ES-I3 (cell line): Measurements from ENCODE around the gene CD3D.

Experiments
- H3K36me3 ChIP-seq: 2 replicates; pipeline ENCODE4 v1.6.1; 2013; ENCODE audit warnings: mild to moderate bottlenecking, low read length, control low read depth, moderate library complexity; ENCODE audit not compliant: insufficient read depth
- H3K4me1 ChIP-seq: 2 replicates; pipeline ENCODE4 v1.6.1; 2013; ENCODE audit warnings: mild to moderate bottlenecking, control low read depth, low read length; ENCODE audit not compliant: insufficient read depth
- H3K9ac ChIP-seq: 2 replicates; pipeline ENCODE4 v1.6.1; 2013; ENCODE audit warnings: low read depth, mild to moderate bottlenecking, low read length, moderate library complexity
- H3K9me3 ChIP-seq: 2 replicates; pipeline ENCODE4 v1.6.1; 2013; ENCODE audit warnings: mild to moderate bottlenecking, low read length, moderate library complexity; ENCODE audit not compliant: control insufficient read depth, insufficient read depth

Gene CD3D

DNA sequence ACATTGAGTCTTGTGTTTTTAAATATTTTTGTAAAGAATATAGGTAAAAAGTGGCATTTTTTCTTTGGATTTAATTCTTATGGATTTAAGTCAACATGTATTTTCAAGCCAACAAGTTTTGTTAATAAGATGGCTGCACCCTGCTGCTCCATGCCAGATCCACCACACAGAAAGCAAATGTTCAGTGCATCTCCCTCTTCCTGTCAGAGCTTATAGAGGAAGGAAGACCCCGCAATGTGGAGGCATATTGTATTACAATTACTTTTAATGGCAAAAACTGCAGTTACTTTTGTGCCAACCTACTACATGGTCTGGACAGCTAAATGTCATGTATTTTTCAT, 38.3 kb downstream of the CD3D start:
- Histone ChIP-seq H3K9ac (no peak overlapping the region), H3K36me3 (no peaks in the 10 kb centered on the region), H3K9me3 (no peaks in the 10 kb centered on the region), H3K4me1 (peaks cover 6% of the 10 kb centered on the region; the same call in 1 of the 2 replicates)

DNA sequence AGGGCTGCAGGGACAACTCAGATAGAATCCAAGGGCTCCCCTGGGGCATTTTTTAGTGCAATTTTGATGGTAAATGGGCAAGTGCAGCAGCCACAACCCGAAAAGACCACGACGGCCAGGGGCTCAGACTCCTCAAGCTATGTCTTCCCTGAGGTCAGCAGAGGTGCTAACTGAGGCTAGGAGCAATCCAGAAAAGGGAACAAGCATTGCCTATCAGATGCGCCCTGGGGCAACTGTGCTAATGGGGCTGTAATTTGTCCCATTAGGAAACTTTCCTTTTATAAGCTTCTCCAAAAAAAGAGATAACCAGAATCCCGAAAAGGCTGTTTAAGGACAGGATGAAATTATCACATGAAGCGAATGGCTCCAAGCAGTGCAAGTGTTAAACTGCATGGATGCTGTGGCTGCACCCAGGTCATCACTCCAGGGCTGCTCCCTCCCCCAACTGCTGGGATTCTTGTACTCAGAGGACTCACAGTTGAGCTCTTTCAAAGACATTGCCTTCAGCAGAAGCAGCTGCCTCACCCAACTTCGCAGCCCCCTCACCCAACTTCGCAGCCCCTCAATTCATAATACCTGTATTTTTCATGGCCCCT, 40.8 kb downstream of the CD3D start:
- no peaks in the 10 kb centered on the region for H3K9me3 ChIP-seq
- peaks cover 6% of the 10 kb centered on the region; the same call in 1 of the 2 replicates for H3K4me1 ChIP-seq
- no peak overlapping the region for H3K9ac ChIP-seq

DNA sequence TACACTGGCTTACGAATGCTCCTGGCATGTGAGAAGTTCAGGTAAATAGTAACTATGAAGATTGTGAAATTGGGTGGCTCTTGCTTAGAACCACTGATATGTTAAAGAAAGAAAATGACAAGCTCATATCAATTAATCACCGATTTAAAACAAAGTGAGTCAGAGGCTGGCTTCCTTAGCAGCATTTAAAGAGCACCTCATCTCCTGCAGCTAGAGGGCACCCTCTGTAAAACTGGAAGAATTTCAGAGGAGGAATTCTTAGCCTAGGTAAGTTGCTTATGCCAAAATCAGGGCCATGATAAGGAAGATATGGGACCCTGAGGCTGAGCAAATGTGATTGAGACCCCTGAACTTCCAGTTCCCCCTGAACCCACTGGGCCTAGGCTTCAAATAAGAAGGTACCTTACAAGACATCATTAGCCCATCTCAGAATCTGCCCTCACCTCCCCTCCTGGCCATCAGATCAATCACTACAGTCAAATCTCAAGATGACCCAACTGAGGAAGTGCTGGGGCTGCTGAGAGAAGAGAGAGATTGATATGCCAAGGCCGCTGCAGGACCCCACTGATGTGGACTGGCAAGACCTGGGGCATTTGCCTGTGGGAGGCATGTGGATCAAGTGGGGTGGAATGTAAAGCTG, 46.6 kb downstream of the CD3D start:
- Histone ChIP-seq H3K4me1 (peaks cover 4% of the 10 kb centered on the region; the same call in 1 of the 2 replicates), H3K9ac (no peak overlapping the region), H3K9me3 (no peaks in the 10 kb centered on the region), H3K36me3 (no peaks in the 10 kb centered on the region)

More for the DNA sequence above, 40.8 kb downstream of the CD3D start:
- H3K36me3 ChIP-seq: no peaks in the 10 kb centered on the region

DNA sequence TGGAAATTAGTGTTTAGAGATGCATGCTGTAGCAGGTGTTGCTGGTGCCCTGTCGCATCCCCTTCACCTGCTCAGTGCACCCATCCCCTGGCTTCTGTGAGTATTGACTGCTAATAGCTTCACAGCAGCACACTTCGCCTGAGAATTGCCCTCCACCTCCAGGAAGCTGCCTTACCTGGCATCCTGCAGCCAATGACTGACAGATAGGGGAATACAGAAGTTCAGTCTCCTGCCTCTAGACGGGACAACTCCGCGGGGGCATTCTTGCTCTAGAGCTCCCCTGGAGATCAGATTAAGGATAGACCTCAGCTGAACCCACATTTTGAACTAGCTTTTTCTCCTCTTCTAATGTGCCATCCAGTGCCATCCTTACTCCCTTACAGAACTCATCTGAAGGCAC, 47.3 kb downstream of the CD3D start:
- H3K4me1 ChIP-seq: peaks cover 4% of the 10 kb centered on the region; the same call in 1 of the 2 replicates
- H3K9ac ChIP-seq: no peak overlapping the region
- no peaks in the 10 kb centered on the region for H3K9me3 ChIP-seq
- no peaks in the 10 kb centered on the region for H3K36me3 ChIP-seq

DNA sequence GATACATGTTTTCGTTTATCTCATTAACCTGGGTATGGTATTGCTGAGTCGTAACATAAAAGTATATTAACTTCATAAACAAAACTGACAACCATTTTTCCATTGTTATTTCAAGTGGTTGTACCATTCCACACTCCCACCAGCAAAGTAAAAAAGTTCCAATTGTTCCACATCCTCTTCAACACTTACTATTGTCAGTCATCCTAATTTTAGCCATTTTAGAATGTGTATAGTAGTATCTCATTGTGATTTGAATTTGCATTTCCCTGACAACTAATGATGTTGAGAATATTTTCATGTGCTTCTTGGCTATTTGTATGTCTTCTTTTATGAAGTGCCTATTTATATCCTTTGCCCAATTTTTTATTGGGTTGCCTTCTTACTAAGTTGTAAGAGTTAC, 48.5 kb downstream of the CD3D start:
- H3K4me1 ChIP-seq: peaks cover 4% of the 10 kb centered on the region; the same call in 1 of the 2 replicates
- H3K9ac ChIP-seq: no peak overlapping the region
- H3K36me3 ChIP-seq: no peaks in the 10 kb centered on the region
- H3K9me3 ChIP-seq: no peaks in the 10 kb centered on the region

DNA sequence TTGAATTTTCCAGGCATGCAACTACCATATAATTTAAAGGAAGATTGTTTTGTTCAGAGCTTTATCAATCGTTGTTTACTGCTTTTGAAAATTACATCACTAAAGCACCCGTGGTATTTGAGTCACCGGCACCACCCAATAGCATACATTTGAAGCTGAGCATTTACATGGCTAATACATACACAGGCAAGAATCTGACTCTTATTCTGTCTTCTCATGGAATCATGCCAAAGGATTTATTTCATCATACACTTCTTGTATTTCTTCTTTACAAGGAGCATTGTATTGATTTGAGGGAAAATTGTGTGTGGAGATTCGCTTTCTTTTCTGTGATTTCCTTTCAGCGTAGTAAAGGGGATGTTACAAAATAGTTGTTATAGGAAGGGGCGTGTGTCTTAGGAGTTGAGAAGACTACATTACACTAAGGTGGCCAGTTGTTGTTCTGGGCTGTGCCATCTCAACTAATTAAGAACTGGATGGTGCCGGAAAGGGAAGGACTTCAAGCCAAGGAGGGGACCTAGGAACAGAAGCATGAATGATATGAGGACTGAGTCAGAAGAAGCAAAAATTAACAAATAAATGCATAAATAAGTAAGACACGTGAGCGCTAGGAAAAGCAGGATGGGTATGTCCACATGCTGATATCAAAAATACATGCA, 50.9 kb downstream of the CD3D start:
- Histone ChIP-seq H3K4me1 (peaks cover 4% of the 10 kb centered on the region; the same call in 1 of the 2 replicates), H3K36me3 (no peaks in the 10 kb centered on the region), H3K9me3 (no peaks in the 10 kb centered on the region), H3K9ac (no peak overlapping the region)

DNA sequence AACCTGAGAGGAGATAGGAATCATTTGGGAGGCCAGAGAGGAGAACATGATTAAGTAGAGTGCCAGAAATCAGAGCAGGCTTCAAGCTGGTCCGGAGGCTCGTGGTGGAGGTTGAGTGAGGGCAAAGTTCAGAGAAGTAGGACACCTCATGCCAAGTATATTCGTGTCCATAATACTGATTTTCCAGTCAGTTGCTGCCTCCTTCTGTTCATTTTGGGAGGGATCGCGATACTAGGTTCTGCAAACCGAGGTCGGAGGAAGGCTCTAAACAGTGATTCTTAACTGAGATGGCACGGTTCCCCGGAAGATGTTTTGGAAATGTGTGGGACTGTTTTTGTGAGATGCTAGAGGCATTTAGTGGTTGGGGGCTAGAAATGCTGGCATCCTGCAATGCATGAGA, 51.6 kb downstream of the CD3D start:
- Histone ChIP-seq H3K9ac (no peak overlapping the region), H3K9me3 (no peaks in the 10 kb centered on the region), H3K36me3 (no peaks in the 10 kb centered on the region), H3K4me1 (peaks cover 4% of the 10 kb centered on the region; the same call in 1 of the 2 replicates)

DNA sequence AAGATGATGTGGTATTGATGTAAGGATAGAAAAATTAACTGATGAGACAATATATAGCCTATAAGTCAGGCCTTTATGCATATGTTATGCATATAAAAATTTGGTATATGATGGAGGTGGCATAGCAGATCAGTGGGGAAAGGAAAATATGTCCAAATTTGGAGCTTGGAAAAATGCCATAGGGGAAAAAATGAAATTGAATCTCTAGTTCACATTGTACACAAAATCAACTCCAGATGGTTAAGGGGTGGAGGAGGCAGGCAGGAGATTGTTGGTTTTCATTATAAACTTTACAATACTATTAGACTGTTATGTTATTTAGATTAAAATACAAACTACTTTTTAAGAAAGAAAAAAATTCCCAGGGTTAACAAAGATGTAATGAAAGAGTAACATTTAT, 53.1 kb downstream of the CD3D start:
- no peaks in the 10 kb centered on the region for H3K36me3 ChIP-seq
- no peaks in the 10 kb centered on the region for H3K4me1 ChIP-seq
- H3K9ac ChIP-seq: no peak overlapping the region
- no peaks in the 10 kb centered on the region for H3K9me3 ChIP-seq
